Pancreas (tissue), 10 donors: ENCODE data around the gene SOD1. TPM values are rescaled to one million over a fixed set of nuclear protein-coding genes. Genes with fewer than 3 reads are reported as not detected.

ENCODE experiments used
- ATAC-seq, 4 donors: fragments of 200-7000 bp; cut with Tn5 transposase; one replicate each; pipeline versions ENCODE4 v1.8.0 to v1.9.1; 2020; ENCODE audit warnings: mild to moderate bottlenecking in 4 of 4, moderate library complexity in 4 of 4
- DNase-seq, 6 donors: peaks; one replicate each; pipeline ENCODE4 v3.0.0-alpha.2; 2020
- FAIRE-seq: peaks from 2 replicates; lab custom pipeline; 2012; peaks lifted over from hg19 to GRCh38; lab: Jason Lieb, UNC
- H3K27ac ChIP-seq, 4 donors: fragments of 200-600 bp; sonication (generic); 1 replicate in 3 of 4; 2 replicates in 1 of 4; pipeline versions ENCODE4 v1.5.0 to v1.8.0; 2020
- H3K27me3 ChIP-seq, 4 donors: fragments of 200-600 bp; one replicate each; pipeline ENCODE4 v1.8.0; 2021
- H3K36me3 ChIP-seq, 3 donors: fragments of 200-600 bp; sonication (generic) in 1 of 3; one replicate each; pipeline versions ENCODE4 v1.5.0 to v1.8.0; 2020 to 2021
- H3K4me1 ChIP-seq, 3 donors: fragments of 200-600 bp; one replicate each; pipeline ENCODE4 v1.8.0; 2021
- H3K4me3 ChIP-seq, 4 donors: fragments of 200-600 bp; sonication (generic) in 2 of 4; one replicate each; pipeline versions ENCODE4 v1.5.0 to v1.8.0; 2020 to 2021
- H3K9me3 ChIP-seq, 4 donors: fragments of 200-600 bp; one replicate each; pipeline ENCODE4 v1.8.0; 2021
- WGBS, 2 donors: extraction: QIAGEN DNeasy Blood & Tissue Kit; methylation state at CpG; one replicate each; pipeline ENCODE4 v1.1.7; 2013; 5-methylcytosine and 5-hydroxymethylcytosine counted together
- intact Hi-C, 3 donors: fragments of 100-400 bp; cut with DNase I; formaldehyde crosslinking; loops; one replicate each; pipeline versions ENCODE4 v1.11.1 to v1.14.2; 2022
- polyA plus RNA-seq, 2 donors: library from polyadenylated mRNA; stranded (reverse); fragments of 200-250 nt; gene quantifications; one replicate each; pipeline ENCODE4 v1.2.3, GENCODE V29; 2013
- total RNA-seq, 6 donors: library from RNA; stranded (reverse); fragmentation: NEBNext Ultra II Directional in 4 of 6; extraction: Animal tissue kit (Norgen Biotek cat#: 25700) in 4 of 6; gene quantifications; one replicate each; pipeline versions ENCODE4 v1.2.1 to v1.2.4, GENCODE V29; 2021 to 2023
- TF ChIP-seq, protein P1 (sequence below), 4 donors: fragments of 200-600 bp; sonication (generic) in 3 of 4; IDR thresholded peaks; one replicate each; pipeline versions ENCODE4 v1.5.0 to v1.8.0; 2021; ENCODE audit warnings: antibody characterized with exemption in 4 of 4
- donor health status: healthy with polysubstance abuse.
- donor health status: DM: no; HTN: no; CAD: no; lungs with moderate emphysema.
- donor health status: DM: no; HTN: no; CAD: no.
- donor health status: control.
- donor health status: control.
- donor health status: Bipolar disorder and iron deficiency.
- donor health status: DM: yes; HTN: yes; CAD: no.
- donor health status: DM: no; HTN: no; CAD: no.
- donor health status: DM: no; HTN: no; CAD: no.
- donor health status: DM: yes; HTN: yes; CAD: no.

The SOD1 gene
- total and polyA plus RNA-seq, 8 donors = 35.3 to 191 (median 59.7) TPM

DNA sequence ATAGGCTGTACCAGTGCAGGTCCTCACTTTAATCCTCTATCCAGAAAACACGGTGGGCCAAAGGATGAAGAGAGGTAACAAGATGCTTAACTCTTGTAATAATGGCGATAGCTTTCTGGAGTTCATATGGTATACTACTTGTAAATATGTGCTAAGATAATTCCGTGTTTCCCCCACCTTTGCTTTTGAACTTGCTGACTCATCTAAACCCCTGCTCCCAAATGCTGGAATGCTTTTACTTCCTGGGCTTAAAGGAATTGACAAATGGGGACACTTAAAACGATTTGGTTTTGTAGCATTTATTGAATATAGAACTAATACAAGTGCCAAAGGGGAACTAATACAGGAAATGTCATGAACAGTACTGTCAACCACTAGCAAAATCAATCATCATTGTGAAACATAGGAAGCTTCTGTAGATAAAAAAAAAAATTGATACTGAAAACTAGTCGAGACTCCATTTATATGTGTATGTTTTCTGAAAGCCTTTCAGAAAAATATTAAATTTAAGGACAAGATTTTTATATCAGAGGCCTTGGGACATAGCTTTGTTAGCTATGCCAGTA is 7.0 kb downstream of the SOD1 start:
- TF ChIP-seq, protein P1, sequence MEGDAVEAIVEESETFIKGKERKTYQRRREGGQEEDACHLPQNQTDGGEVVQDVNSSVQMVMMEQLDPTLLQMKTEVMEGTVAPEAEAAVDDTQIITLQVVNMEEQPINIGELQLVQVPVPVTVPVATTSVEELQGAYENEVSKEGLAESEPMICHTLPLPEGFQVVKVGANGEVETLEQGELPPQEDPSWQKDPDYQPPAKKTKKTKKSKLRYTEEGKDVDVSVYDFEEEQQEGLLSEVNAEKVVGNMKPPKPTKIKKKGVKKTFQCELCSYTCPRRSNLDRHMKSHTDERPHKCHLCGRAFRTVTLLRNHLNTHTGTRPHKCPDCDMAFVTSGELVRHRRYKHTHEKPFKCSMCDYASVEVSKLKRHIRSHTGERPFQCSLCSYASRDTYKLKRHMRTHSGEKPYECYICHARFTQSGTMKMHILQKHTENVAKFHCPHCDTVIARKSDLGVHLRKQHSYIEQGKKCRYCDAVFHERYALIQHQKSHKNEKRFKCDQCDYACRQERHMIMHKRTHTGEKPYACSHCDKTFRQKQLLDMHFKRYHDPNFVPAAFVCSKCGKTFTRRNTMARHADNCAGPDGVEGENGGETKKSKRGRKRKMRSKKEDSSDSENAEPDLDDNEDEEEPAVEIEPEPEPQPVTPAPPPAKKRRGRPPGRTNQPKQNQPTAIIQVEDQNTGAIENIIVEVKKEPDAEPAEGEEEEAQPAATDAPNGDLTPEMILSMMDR (IDR thresholded peaks at IDR 0.05) = no peak
- 65 to 69% methylated on average over 5 of the region's 5 CpGs for WGBS, 2 donors
- FAIRE-seq = no peak
- no peaks in the 10 kb centered on the region for H3K9me3 ChIP-seq
- H3K4me1 ChIP-seq = no peaks in the 10 kb centered on the region
- H3K4me3 ChIP-seq = no peak overlapping the region
- ATAC-seq = no peak
- no peak for DNase-seq
- intact Hi-C loops = no loop called here
- no peaks in the 10 kb centered on the region for H3K27me3 ChIP-seq
- no peak overlapping the region for H3K27ac ChIP-seq
- H3K36me3 ChIP-seq = peaks cover 0 to 10% (median 6%) of the 10 kb centered on the region in 3 donors

DNA sequence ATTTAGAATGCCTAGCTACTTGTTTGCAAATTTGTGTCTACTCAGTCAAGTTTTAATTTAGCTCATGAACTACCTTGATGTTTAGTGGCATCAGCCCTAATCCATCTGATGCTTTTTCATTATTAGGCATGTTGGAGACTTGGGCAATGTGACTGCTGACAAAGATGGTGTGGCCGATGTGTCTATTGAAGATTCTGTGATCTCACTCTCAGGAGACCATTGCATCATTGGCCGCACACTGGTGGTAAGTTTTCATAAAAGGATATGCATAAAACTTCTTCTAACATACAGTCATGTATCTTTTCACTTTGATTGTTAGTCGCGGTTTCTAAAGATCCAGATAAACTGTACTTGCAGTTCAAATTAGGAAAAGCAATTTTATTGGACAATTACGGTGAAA is 7.6 kb downstream of the SOD1 start:
- H3K27ac ChIP-seq = no peak overlapping the region
- WGBS, 2 donors = 89 to 91% methylated on average over 5 of the region's 5 CpGs
- TF ChIP-seq, protein P1 (IDR thresholded peaks at IDR 0.05) = no peak
- no peak for DNase-seq
- no peak for FAIRE-seq
- no peaks in the 10 kb centered on the region for H3K9me3 ChIP-seq
- H3K36me3 ChIP-seq = peaks cover 0 to 10% (median 6%) of the 10 kb centered on the region in 3 donors
- no peaks in the 10 kb centered on the region for H3K27me3 ChIP-seq
- H3K4me1 ChIP-seq = no peaks in the 10 kb centered on the region
- H3K4me3 ChIP-seq = no peak overlapping the region
- ATAC-seq = no peak
- intact Hi-C loops = no loop called here

DNA sequence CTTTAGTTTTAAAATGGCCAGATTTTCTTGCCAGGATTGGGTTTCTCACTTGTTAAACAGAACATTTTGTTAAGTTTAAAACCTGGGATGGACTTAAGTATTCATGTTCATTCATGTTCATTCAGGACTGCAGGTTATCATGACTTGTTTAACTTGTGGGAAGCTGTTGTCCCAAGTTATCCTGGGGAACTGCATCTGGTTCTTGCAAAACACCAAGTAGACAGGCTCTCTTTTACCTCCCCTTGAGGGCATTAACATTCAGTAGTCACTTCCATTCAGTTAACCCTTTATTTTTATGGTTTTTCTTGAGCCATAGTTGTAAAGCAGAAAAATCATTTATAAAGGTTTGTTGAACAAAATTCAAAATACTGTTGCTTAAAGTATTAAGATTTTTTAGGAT is 8.1 kb downstream of the SOD1 start:
- H3K27ac ChIP-seq = no peak overlapping the region
- TF ChIP-seq, protein P1 (IDR thresholded peaks at IDR 0.05) = no peak
- no peak for ATAC-seq
- no peak for DNase-seq
- no peak overlapping the region for H3K4me3 ChIP-seq
- H3K36me3 ChIP-seq = peaks cover 0 to 10% (median 6%) of the 10 kb centered on the region in 3 donors
- FAIRE-seq = no peak
- intact Hi-C loops = no loop called here
- no peaks in the 10 kb centered on the region for H3K9me3 ChIP-seq
- H3K4me1 ChIP-seq = no peaks in the 10 kb centered on the region
- H3K27me3 ChIP-seq = no peaks in the 10 kb centered on the region

DNA sequence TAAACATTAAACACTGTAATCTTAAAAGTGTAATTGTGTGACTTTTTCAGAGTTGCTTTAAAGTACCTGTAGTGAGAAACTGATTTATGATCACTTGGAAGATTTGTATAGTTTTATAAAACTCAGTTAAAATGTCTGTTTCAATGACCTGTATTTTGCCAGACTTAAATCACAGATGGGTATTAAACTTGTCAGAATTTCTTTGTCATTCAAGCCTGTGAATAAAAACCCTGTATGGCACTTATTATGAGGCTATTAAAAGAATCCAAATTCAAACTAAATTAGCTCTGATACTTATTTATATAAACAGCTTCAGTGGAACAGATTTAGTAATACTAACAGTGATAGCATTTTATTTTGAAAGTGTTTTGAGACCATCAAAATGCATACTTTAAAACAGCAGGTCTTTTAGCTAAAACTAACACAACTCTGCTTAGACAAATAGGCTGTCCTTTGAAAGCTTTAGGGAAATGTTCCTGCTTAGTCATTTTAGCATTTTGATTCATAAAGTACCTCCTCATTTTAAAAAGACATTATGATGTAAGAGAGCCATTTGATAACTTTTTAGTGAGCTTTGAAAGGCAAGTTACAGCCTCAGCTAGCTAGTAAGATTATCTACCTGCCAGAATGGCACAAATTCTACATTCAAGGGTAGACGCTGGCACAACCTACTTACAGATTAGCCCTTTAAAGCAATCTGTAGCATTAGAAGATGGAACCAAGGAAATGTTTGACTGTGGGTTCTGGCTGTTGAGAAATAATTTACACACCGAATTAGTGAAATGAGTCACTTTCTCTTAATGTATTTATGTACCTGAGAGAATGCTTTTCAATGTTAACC is 9.4 kb downstream of the SOD1 start:
- no peaks in the 10 kb centered on the region for H3K27me3 ChIP-seq
- TF ChIP-seq, protein P1 (IDR thresholded peaks at IDR 0.05) = no peak
- H3K4me3 ChIP-seq = no peak overlapping the region
- H3K9me3 ChIP-seq = no peaks in the 10 kb centered on the region
- 79 to 88% methylated on average over 2 of the region's 2 CpGs for WGBS, 2 donors
- no peaks in the 10 kb centered on the region for H3K4me1 ChIP-seq
- H3K36me3 ChIP-seq = peaks cover 0 to 10% (median 6%) of the 10 kb centered on the region in 3 donors
- no peak for ATAC-seq
- no peak overlapping the region for H3K27ac ChIP-seq
- intact Hi-C loops = no loop called here
- no peak for FAIRE-seq
- no peak for DNase-seq

DNA sequence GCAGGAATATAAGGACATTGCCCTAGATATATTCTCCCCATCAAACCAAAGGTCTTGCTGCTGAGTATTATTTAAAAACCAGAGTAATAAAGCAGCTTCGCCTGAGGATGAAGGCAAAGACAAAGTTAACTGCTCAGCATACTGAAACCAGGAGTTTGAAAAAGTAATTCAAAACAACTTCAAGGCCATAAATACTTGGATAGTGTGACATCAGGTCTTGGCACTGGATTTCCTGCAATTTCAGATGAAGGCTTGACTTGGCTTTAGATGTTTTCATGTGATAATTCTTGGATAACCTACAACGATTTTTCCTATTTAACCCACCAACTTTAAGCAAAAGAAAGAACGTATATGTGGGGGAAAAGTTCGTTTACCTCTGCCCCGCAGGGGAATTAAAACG is 10.6 kb downstream of the SOD1 start:
- Histone ChIP-seq H3K36me3 (peaks cover 0 to 10% (median 6%) of the 10 kb centered on the region in 3 donors), H3K27me3 (no peaks in the 10 kb centered on the region), H3K4me3 (no peak overlapping the region), H3K9me3 (no peaks in the 10 kb centered on the region), H3K27ac (no peak overlapping the region), H3K4me1 (no peaks in the 10 kb centered on the region)
- 77 to 82% methylated on average over 6 of the region's 6 CpGs for WGBS, 2 donors
- TF ChIP-seq, protein P1 (IDR thresholded peaks at IDR 0.05) = no peak
- DNase-seq (no peak), FAIRE-seq (no peak), ATAC-seq (no peak)
- intact Hi-C loops = no loop called here
